Lung microvascular endothelial cell (primary cell): ENCODE measurements around the gene ACTL10. TPM values are rescaled to one million over a fixed set of nuclear protein-coding genes. Genes with fewer than 3 reads are reported as not detected.
"Not testable (repeated sequence)": the region's sequence is repeated elsewhere in the genome, so short reads cannot be mapped to it uniquely, and the experiment has no call there.

Experiments used
- DNase-seq, 2 donors: peaks; one replicate each; pipeline versions ENCODE4 v3.0.0 to v3.0.0-alpha.2; 2010; ENCODE audit warnings: low read depth in 2 of 2
- total RNA-seq: library from RNA; depleted of rRNA; stranded (reverse); fragments of >200 nt; gene quantifications from 2 replicates; pipeline ENCODE4 v1.2.1, GENCODE V29; 2014

Gene ACTL10
- total RNA-seq, 1 donor from 2014 or later = 1.6 TPM

GRCh38 chr20:33693741-33694638 lies 27.2 kb downstream of the ACTL10 start:
- DNase-seq = peak in 1 of 2 donors; percentile 37

GRCh38 chr20:33694639-33695012 lies 27.9 kb downstream of the ACTL10 start:
- DNase-seq = no peak

- no peak for DNase-seq
These were observed 29.7 kb downstream of the ACTL10 start for GRCh38 chr20:33696448-33696847.

GRCh38 chr20:33697129-33697528 lies 30.4 kb downstream of the ACTL10 start:
- DNase-seq = no peak

GRCh38 chr20:33698966-33699365 lies 32.2 kb downstream of the ACTL10 start:
- DNase-seq = not testable (repeated sequence)

GRCh38 chr20:33700696-33701441 lies 34.1 kb downstream of the ACTL10 start:
- not testable (repeated sequence) for DNase-seq

GRCh38 chr20:33701629-33702450 lies 35.1 kb downstream of the ACTL10 start:
- DNase-seq = no peak

GRCh38 chr20:33702861-33703260 lies 36.1 kb downstream of the ACTL10 start:
- no peak for DNase-seq

GRCh38 chr20:33703498-33704137 lies 36.9 kb downstream of the ACTL10 start:
- no peak for DNase-seq

- no peak for DNase-seq
These were observed 37.6 kb downstream of the ACTL10 start for GRCh38 chr20:33704197-33704924.

- DNase-seq = no peak
These were observed 40.9 kb downstream of the ACTL10 start for GRCh38 chr20:33707668-33708067.

GRCh38 chr20:33709398-33709797 lies 42.7 kb downstream of the ACTL10 start:
- no peak for DNase-seq

GRCh38 chr20:33709905-33710541 lies 43.3 kb downstream of the ACTL10 start:
- DNase-seq = no peak

GRCh38 chr20:33710681-33711445 lies 44.1 kb downstream of the ACTL10 start:
- DNase-seq = no peak

- DNase-seq = no peak
These were observed 44.6 kb downstream of the ACTL10 start for GRCh38 chr20:33711446-33711738.

- DNase-seq = no peak
These were observed 47.2 kb downstream of the ACTL10 start for GRCh38 chr20:33713865-33714367.

- no peak for DNase-seq
These were observed 49.8 kb downstream of the ACTL10 start for GRCh38 chr20:33716498-33716897.
